Stimulated activated CD8-positive, alpha-beta memory T cell treated with anti-CD3 and anti-CD28 coated beads, Interleukin-12 subunit alpha, Interleukin-12 subunit beta, amount 100 ng/mL, for 1 hour (primary cell): ENCODE results near the gene PPP1R9A.

Experiments
- DNase-seq: peaks from one replicate; pipeline ENCODE4 v3.0.0-alpha.2; 2020; ENCODE audit warnings: low read depth

Gene PPP1R9A

GRCh38 chr7:95041031-95041430 is 133.6 kb downstream of the PPP1R9A start:
- no peak for DNase-seq

- DNase-seq: no peak
Observed at GRCh38 chr7:95045236-95045923, 138.0 kb downstream of the PPP1R9A start.

GRCh38 chr7:95046494-95047240 is 139.3 kb downstream of the PPP1R9A start:
- no peak for DNase-seq

GRCh38 chr7:95047291-95047690 is 139.9 kb downstream of the PPP1R9A start:
- DNase-seq: no peak

- no peak for DNase-seq
Observed at GRCh38 chr7:95052566-95053094, 145.2 kb downstream of the PPP1R9A start.

GRCh38 chr7:95054386-95054785 is 147.0 kb downstream of the PPP1R9A start:
- DNase-seq: no peak

GRCh38 chr7:95055295-95055694 is 147.9 kb downstream of the PPP1R9A start:
- no peak for DNase-seq

- no peak for DNase-seq
Observed at GRCh38 chr7:95056107-95056739, 148.8 kb downstream of the PPP1R9A start.

- DNase-seq: no peak
Observed at GRCh38 chr7:95056901-95057300, 149.5 kb downstream of the PPP1R9A start.

GRCh38 chr7:95059842-95060313 is 152.5 kb downstream of the PPP1R9A start:
- no peak for DNase-seq

- DNase-seq: no peak
Observed at GRCh38 chr7:95062901-95063300, 155.5 kb downstream of the PPP1R9A start.

- no peak for DNase-seq
Observed at GRCh38 chr7:95066737-95067530, 159.5 kb downstream of the PPP1R9A start.

GRCh38 chr7:95088536-95089215 is 181.3 kb downstream of the PPP1R9A start:
- no peak for DNase-seq

GRCh38 chr7:95089414-95090315 is 182.3 kb downstream of the PPP1R9A start:
- no peak for DNase-seq

- no peak for DNase-seq
Observed at GRCh38 chr7:95092324-95092723, 184.9 kb downstream of the PPP1R9A start.

- no peak for DNase-seq
Observed at GRCh38 chr7:95095259-95095965, 188.0 kb downstream of the PPP1R9A start.

- no peak for DNase-seq
Observed at GRCh38 chr7:95095966-95096540, 188.7 kb downstream of the PPP1R9A start.

- no peak for DNase-seq
Observed at GRCh38 chr7:95097291-95097690, 189.9 kb downstream of the PPP1R9A start.

GRCh38 chr7:95097851-95098250 is 190.5 kb downstream of the PPP1R9A start:
- no peak for DNase-seq
